ENCODE results near the gene PTPRS.

DNA sequence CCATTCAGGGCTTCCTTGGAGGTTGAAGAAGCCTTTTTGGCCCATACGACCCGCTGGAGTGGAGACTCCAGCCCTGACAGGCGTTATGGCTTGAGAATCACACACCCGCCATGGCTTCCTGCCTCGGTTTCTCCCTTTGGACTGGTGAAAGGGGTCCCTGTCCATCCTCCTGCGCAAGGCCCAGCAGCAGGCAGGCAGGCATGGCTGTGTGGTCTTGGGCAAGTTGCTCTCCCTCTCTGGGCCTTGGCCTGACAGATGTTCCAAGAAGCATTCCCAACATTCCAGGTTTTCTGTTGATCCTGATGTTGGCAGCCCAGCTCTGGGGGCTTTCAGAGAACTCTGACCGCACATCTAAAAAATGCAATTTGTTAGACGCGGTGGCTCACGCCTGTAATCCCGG is 8.1 kb downstream of the PTPRS start:
- TF ChIP-seq POLR2AphosphoS5 (IDR thresholded peaks at IDR 0.05; ENCODE audit: borderline replicate concordance, low read depth, low read length) (no peak), EZH2 (IDR thresholded peaks at IDR 0.05) (no peak)

All from SK-N-MC (cell line).